ENCODE results near the gene RAP1GAP2.

Gene RAP1GAP2

DNA sequence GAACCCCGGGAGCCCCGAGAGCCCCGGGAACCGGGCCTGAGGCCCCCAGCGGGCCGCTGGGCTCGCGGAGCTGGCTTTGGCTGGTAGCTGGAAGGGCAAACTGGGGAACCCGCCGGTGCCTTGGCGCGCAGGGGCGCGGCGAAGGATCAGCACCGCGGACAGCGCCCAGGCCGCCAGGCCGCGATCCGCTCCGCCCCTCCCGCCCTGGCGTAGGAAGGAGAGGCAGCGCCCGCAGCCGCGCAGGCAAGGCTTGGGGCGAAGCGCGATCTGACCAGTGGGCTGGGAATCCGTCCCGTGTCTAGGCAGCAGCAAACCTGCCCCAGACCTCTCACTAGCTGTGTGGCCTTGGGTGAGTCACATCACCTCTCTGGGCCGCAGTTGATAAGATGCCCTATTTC is 46.5 kb upstream of the RAP1GAP2 start (continued):
- TF ChIP-seq, protein P1, sequence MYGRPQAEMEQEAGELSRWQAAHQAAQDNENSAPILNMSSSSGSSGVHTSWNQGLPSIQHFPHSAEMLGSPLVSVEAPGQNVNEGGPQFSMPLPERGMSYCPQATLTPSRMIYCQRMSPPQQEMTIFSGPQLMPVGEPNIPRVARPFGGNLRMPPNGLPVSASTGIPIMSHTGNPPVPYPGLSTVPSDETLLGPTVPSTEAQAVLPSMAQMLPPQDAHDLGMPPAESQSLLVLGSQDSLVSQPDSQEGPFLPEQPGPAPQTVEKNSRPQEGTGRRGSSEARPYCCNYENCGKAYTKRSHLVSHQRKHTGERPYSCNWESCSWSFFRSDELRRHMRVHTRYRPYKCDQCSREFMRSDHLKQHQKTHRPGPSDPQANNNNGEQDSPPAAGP (tag by site-specific recombination; IDR thresholded peaks at IDR 0.05) = 0 out of 2 replicates have a peak, but pooled peaks have one; percentile 47
- TF ChIP-seq, protein P2, sequence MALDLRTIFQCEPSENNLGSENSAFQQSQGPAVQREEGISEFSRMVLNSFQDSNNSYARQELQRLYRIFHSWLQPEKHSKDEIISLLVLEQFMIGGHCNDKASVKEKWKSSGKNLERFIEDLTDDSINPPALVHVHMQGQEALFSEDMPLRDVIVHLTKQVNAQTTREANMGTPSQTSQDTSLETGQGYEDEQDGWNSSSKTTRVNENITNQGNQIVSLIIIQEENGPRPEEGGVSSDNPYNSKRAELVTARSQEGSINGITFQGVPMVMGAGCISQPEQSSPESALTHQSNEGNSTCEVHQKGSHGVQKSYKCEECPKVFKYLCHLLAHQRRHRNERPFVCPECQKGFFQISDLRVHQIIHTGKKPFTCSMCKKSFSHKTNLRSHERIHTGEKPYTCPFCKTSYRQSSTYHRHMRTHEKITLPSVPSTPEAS (tag by site-specific recombination; IDR thresholded peaks at IDR 0.05) = no peak
- TF ChIP-seq, protein P3, sequence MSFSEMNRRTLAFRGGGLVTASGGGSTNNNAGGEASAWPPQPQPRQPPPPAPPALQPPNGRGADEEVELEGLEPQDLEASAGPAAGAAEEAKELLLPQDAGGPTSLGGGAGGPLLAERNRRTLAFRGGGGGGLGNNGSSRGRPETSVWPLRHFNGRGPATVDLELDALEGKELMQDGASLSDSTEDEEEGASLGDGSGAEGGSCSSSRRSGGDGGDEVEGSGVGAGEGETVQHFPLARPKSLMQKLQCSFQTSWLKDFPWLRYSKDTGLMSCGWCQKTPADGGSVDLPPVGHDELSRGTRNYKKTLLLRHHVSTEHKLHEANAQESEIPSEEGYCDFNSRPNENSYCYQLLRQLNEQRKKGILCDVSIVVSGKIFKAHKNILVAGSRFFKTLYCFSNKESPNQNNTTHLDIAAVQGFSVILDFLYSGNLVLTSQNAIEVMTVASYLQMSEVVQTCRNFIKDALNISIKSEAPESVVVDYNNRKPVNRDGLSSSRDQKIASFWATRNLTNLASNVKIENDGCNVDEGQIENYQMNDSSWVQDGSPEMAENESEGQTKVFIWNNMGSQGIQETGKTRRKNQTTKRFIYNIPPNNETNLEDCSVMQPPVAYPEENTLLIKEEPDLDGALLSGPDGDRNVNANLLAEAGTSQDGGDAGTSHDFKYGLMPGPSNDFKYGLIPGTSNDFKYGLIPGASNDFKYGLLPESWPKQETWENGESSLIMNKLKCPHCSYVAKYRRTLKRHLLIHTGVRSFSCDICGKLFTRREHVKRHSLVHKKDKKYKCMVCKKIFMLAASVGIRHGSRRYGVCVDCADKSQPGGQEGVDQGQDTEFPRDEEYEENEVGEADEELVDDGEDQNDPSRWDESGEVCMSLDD (tag by site-specific recombination; IDR thresholded peaks at IDR 0.05) = peak; percentile 47; the same call in 1 of the 2 replicates
- TF ChIP-seq, protein P4, sequence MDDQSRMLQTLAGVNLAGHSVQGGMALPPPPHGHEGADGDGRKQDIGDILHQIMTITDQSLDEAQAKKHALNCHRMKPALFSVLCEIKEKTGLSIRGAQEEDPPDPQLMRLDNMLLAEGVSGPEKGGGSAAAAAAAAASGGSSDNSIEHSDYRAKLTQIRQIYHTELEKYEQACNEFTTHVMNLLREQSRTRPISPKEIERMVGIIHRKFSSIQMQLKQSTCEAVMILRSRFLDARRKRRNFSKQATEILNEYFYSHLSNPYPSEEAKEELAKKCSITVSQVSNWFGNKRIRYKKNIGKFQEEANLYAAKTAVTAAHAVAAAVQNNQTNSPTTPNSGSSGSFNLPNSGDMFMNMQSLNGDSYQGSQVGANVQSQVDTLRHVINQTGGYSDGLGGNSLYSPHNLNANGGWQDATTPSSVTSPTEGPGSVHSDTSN (CRISPR knock-in tag; IDR thresholded peaks at IDR 0.05) = peak; percentile 98
- TF ChIP-seq ZBTB20 (tag by site-specific recombination; IDR thresholded peaks at IDR 0.05) (peak; percentile 20; the same call in 1 of the 2 replicates), ZNF335 (tag by site-specific recombination; conservative IDR thresholded peaks at IDR 0.05) (peak; percentile 62), SP2 (tag by site-specific recombination; IDR thresholded peaks at IDR 0.05) (peak; percentile 46), ZNF76 (tag by site-specific recombination; IDR thresholded peaks at IDR 0.05; ENCODE audit: borderline replicate concordance, low read depth) (peak; percentile 48; the same call in 1 of the 2 replicates), KLF1 (tag by site-specific recombination; IDR thresholded peaks at IDR 0.05) (peak; percentile 48; the same call in 1 of the 2 replicates), ZNF174 (tag by site-specific recombination; IDR thresholded peaks at IDR 0.05) (no peak), KLF7 (tag by site-specific recombination; IDR thresholded peaks at IDR 0.05; ENCODE audit: borderline replicate concordance) (peak; percentile 25; the same call in 1 of the 2 replicates), ZSCAN30 (tag by site-specific recombination; IDR thresholded peaks at IDR 0.05) (peak; percentile 71; the same call in 1 of the 2 replicates), KLF8 (tag by site-specific recombination; IDR thresholded peaks at IDR 0.05) (peak; percentile 82), KLF10 (tag by site-specific recombination; IDR thresholded peaks at IDR 0.05) (peak; percentile 62; the same call in 1 of the 2 replicates), REPIN1 (tag by site-specific recombination; IDR thresholded peaks at IDR 0.05; ENCODE audit: low read depth) (no peak), ZNF660 (tag by site-specific recombination; IDR thresholded peaks at IDR 0.05) (peak; percentile 43; the same call in 1 of the 2 replicates), ZNF571 (tag by site-specific recombination; IDR thresholded peaks at IDR 0.05) (no peak), TCF7L2 (IDR thresholded peaks at IDR 0.05; ENCODE audit: borderline replicate concordance, low read depth, low read length) (no peak), ZNF600 (tag by site-specific recombination; IDR thresholded peaks at IDR 0.05) (peak; percentile 18; the same call in 1 of the 2 replicates)
- TF ChIP-seq, protein P5, sequence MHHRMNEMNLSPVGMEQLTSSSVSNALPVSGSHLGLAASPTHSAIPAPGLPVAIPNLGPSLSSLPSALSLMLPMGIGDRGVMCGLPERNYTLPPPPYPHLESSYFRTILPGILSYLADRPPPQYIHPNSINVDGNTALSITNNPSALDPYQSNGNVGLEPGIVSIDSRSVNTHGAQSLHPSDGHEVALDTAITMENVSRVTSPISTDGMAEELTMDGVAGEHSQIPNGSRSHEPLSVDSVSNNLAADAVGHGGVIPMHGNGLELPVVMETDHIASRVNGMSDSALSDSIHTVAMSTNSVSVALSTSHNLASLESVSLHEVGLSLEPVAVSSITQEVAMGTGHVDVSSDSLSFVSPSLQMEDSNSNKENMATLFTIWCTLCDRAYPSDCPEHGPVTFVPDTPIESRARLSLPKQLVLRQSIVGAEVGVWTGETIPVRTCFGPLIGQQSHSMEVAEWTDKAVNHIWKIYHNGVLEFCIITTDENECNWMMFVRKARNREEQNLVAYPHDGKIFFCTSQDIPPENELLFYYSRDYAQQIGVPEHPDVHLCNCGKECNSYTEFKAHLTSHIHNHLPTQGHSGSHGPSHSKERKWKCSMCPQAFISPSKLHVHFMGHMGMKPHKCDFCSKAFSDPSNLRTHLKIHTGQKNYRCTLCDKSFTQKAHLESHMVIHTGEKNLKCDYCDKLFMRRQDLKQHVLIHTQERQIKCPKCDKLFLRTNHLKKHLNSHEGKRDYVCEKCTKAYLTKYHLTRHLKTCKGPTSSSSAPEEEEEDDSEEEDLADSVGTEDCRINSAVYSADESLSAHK (tag by site-specific recombination; IDR thresholded peaks at IDR 0.05) = no peak
- TF ChIP-seq, protein P6, sequence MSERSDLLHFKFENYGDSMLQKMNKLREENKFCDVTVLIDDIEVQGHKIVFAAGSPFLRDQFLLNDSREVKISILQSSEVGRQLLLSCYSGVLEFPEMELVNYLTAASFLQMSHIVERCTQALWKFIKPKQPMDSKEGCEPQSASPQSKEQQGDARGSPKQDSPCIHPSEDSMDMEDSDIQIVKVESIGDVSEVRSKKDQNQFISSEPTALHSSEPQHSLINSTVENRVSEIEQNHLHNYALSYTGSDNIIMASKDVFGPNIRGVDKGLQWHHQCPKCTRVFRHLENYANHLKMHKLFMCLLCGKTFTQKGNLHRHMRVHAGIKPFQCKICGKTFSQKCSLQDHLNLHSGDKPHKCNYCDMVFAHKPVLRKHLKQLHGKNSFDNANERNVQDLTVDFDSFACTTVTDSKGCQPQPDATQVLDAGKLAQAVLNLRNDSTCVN (tag by site-specific recombination; optimal IDR thresholded peaks at IDR 0.05) = peak; percentile 78
